Measurements from ENCODE around the gene CSF3. TPM values are rescaled to one million over a fixed set of nuclear protein-coding genes. Genes with fewer than 3 reads are reported as not detected.
A peak's percentile ranks its signal among the peaks of the same experiment; 100 is the strongest.

The CSF3 gene
- total RNA-seq, 4 donors from 2014 or later = 2.6 to 38.9 TPM; not detected in 2

GRCh38 chr17:40022961-40023541, 7.8 kb downstream of the CSF3 start:
- peaks cover 0 to 13% (median 4%) of the 10 kb centered on the region in 4 donors for H3K36me3 ChIP-seq
- intact Hi-C loops (cut with DNase I; ENCODE audit: low total_unique reads) = no loop called here
- DNase-seq = peak; percentile 54
- in situ Hi-C loops (cut with MboI; ENCODE audit: low pct_ligation_motif_present in 1 of 4, low pct_unique_long_range_greater_than_20kb in 1 of 4, low sequenced_read_pairs in 3 of 4) = loop anchor here in 1 of 4 donors (25.0 kb wide), 1 partner anchor 264 kb away; the partner anchor contains the start of gene CDC6
- H3K4me3 ChIP-seq = no peak overlapping the region
- no peaks in the 10 kb centered on the region for H3K9me3 ChIP-seq
- peaks cover 15 to 64% (median 55%) of the 10 kb centered on the region in 4 donors for H3K4me1 ChIP-seq
- no peaks in the 10 kb centered on the region for H3K27me3 ChIP-seq
- 69 to 83% methylated on average over 1 to 19 of the region's 19 CpGs for WGBS, 2 donors (ENCODE audit: low coverage in 1 of 2)
- H3K27ac ChIP-seq = peak overlapping the region; percentile 48 to 80 (median 59)
- TF ChIP-seq CTCF (IDR thresholded peaks at IDR 0.05) = no peak
- no peak for TF ChIP-seq POLR2AphosphoS5 (IDR thresholded peaks at IDR 0.05)
- no peak for TF ChIP-seq EP300 (IDR thresholded peaks at IDR 0.05; ENCODE audit: low read depth)
- TF ChIP-seq POLR2A (IDR thresholded peaks at IDR 0.05) = peak; percentile 9

- no peaks in the 10 kb centered on the region for H3K9me3 ChIP-seq
- in situ Hi-C loops (cut with MboI; ENCODE audit: low pct_ligation_motif_present in 1 of 4, low pct_unique_long_range_greater_than_20kb in 1 of 4, low sequenced_read_pairs in 3 of 4) (loop anchor here in 1 of 4 donors (25.0 kb wide), 1 partner anchor 264 kb away; the partner anchor contains the start of gene CDC6), intact Hi-C loops (cut with DNase I; ENCODE audit: low total_unique reads) (no loop called here)
- no peak overlapping the region for H3K4me3 ChIP-seq
- TF ChIP-seq CTCF (IDR thresholded peaks at IDR 0.05) (no peak), POLR2A (IDR thresholded peaks at IDR 0.05) (no peak), POLR2AphosphoS5 (IDR thresholded peaks at IDR 0.05) (no peak), EP300 (IDR thresholded peaks at IDR 0.05; ENCODE audit: low read depth) (no peak)
- DNase-seq = peak; percentile 80
- no peaks in the 10 kb centered on the region for H3K27me3 ChIP-seq
- H3K4me1 ChIP-seq = peaks cover 8 to 57% (median 48%) of the 10 kb centered on the region in 4 donors
- H3K27ac ChIP-seq = peak overlapping the region; percentile 48 to 80 (median 59)
- H3K36me3 ChIP-seq = peaks cover 0 to 18% (median 6%) of the 10 kb centered on the region in 4 donors
- 55 to 56% methylated on average over 6 to 10 of the region's 10 CpGs for WGBS, 2 donors (ENCODE audit: low coverage in 1 of 2)
Observed at GRCh38 chr17:40023590-40024292, 8.5 kb downstream of the CSF3 start.

GRCh38 chr17:40024901-40025300, 9.7 kb downstream of the CSF3 start:
- DNase-seq = no peak
- peaks cover 6 to 50% (median 47%) of the 10 kb centered on the region in 4 donors for H3K4me1 ChIP-seq
- intact Hi-C loops (cut with DNase I; ENCODE audit: low total_unique reads) = no loop called here
- in situ Hi-C loops (cut with MboI; ENCODE audit: low pct_ligation_motif_present in 1 of 4, low pct_unique_long_range_greater_than_20kb in 1 of 4, low sequenced_read_pairs in 3 of 4) = loop anchor here in 3 of 4 donors (25.0 kb wide), 2 partner anchors 137 to 262 kb away; partner anchors contain the start of gene CDC6 (in 2 of the 3)
- H3K9me3 ChIP-seq = no peaks in the 10 kb centered on the region
- 84 to 100% methylated on average over 3 to 8 of the region's 8 CpGs for WGBS, 2 donors (ENCODE audit: low coverage in 1 of 2)
- no peaks in the 10 kb centered on the region for H3K27me3 ChIP-seq
- no peak overlapping the region for H3K4me3 ChIP-seq
- TF ChIP-seq POLR2A (IDR thresholded peaks at IDR 0.05) = no peak
- no peak for TF ChIP-seq EP300 (IDR thresholded peaks at IDR 0.05; ENCODE audit: low read depth)
- TF ChIP-seq CTCF (IDR thresholded peaks at IDR 0.05) = no peak
- no peak for TF ChIP-seq POLR2AphosphoS5 (IDR thresholded peaks at IDR 0.05)
- peaks cover 0 to 26% (median 11%) of the 10 kb centered on the region in 4 donors for H3K36me3 ChIP-seq
- H3K27ac ChIP-seq = peak overlapping the region in 3 of 4 donors; percentile 16 to 80 (median 51)

- in situ Hi-C loops (cut with MboI; ENCODE audit: low pct_ligation_motif_present in 1 of 4, low pct_unique_long_range_greater_than_20kb in 1 of 4, low sequenced_read_pairs in 3 of 4) = loop anchor here in 3 of 4 donors (25.0 kb wide), 2 partner anchors 137 to 262 kb away; partner anchors contain the start of gene CDC6 (in 1 of the 3)
- H3K4me3 ChIP-seq = no peak overlapping the region
- intact Hi-C loops (cut with DNase I; ENCODE audit: low total_unique reads) = no loop called here
- H3K27me3 ChIP-seq = no peaks in the 10 kb centered on the region
- 69 to 100% methylated on average over 1 to 2 of the region's 2 CpGs for WGBS, 2 donors (ENCODE audit: low coverage in 1 of 2)
- DNase-seq = no peak
- TF ChIP-seq EP300 (IDR thresholded peaks at IDR 0.05; ENCODE audit: low read depth) (no peak), POLR2AphosphoS5 (IDR thresholded peaks at IDR 0.05) (no peak), CTCF (IDR thresholded peaks at IDR 0.05) (no peak), POLR2A (IDR thresholded peaks at IDR 0.05) (no peak)
- H3K36me3 ChIP-seq = peaks cover 0 to 28% (median 13%) of the 10 kb centered on the region in 4 donors
- H3K27ac ChIP-seq = peak overlapping the region in 2 of 4 donors; percentile 1 to 80
- peaks cover 6 to 50% (median 47%) of the 10 kb centered on the region in 4 donors for H3K4me1 ChIP-seq
- no peaks in the 10 kb centered on the region for H3K9me3 ChIP-seq
Observed at GRCh38 chr17:40025559-40025958, 10.3 kb downstream of the CSF3 start.

Measured in transverse colon (tissue), 4 donors.